AG09309 (cell line): ENCODE measurements around the gene CAPN15.

Experiments used
- DNase-seq: peaks from one replicate; pipeline ENCODE4 v3.0.0-alpha.2; 2010; ENCODE audit warnings: low read depth
- H3K4me3 ChIP-seq: 2 replicates; pipeline ENCODE4 v1.5.1; 2011; ENCODE audit warnings: mild to moderate bottlenecking, low read depth, low read length, moderate library complexity; ENCODE audit not compliant: control insufficient read depth
- CTCF ChIP-seq: IDR thresholded peaks from 2 replicates; pipeline ENCODE4 v1.5.1; 2011; ENCODE audit warnings: mild to moderate bottlenecking, low read depth, low read length, inconsistent platforms; ENCODE audit not compliant: insufficient read depth, control insufficient read depth; ENCODE audit errors: missing control alignments

The CAPN15 gene

GRCh38 chr16:558298-559020, 30.9 kb downstream of the CAPN15 start:
- TF ChIP-seq CTCF = no peak
- no peak for DNase-seq
- no peak overlapping the region for H3K4me3 ChIP-seq

GRCh38 chr16:559021-559380, 31.5 kb downstream of the CAPN15 start:
- no peak for TF ChIP-seq CTCF

GRCh38 chr16:559411-560203, 32.1 kb downstream of the CAPN15 start:
- no peak overlapping the region for H3K4me3 ChIP-seq
- no peak for DNase-seq
- no peak for TF ChIP-seq CTCF

More at GRCh38 chr16:559021-559380, 31.5 kb downstream of the CAPN15 start:
- no peak overlapping the region for H3K4me3 ChIP-seq
- no peak for DNase-seq

- no peak for TF ChIP-seq CTCF
- no peak within 1 kb of the TSS for H3K4me3 ChIP-seq
- no peak for DNase-seq
Measured at GRCh38 chr16:560204-560700, 32.7 kb downstream of the CAPN15 start, which contains the start of gene PRR35. Gene PRR35, plus strand, starts transcription at chr16:560394. Its CDS starts 2,901 bp downstream, at chr16:563295.

GRCh38 chr16:560701-561412, 33.3 kb downstream of the CAPN15 start:
- no peak for TF ChIP-seq CTCF
- DNase-seq = no peak
- H3K4me3 ChIP-seq = no peak overlapping the region

- no peak for TF ChIP-seq CTCF
- no peak for DNase-seq
- H3K4me3 ChIP-seq = no peak overlapping the region
Measured at GRCh38 chr16:561413-561794, 33.9 kb downstream of the CAPN15 start.
